GM10847 (cell line): Measurements from ENCODE around the gene SLC35G1.

Experiments
- POLR2A ChIP-seq: IDR thresholded peaks from 2 replicates; pipeline ENCODE4 v1.6.1; 2011; ENCODE audit not compliant: insufficient read length; ENCODE audit errors: extremely low read depth

SLC35G1 gene, protein sequence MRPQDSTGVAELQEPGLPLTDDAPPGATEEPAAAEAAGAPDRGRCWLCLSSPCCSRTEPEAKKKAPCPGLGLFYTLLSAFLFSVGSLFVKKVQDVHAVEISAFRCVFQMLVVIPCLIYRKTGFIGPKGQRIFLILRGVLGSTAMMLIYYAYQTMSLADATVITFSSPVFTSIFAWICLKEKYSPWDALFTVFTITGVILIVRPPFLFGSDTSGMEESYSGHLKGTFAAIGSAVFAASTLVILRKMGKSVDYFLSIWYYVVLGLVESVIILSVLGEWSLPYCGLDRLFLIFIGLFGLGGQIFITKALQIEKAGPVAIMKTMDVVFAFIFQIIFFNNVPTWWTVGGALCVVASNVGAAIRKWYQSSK

DNA sequence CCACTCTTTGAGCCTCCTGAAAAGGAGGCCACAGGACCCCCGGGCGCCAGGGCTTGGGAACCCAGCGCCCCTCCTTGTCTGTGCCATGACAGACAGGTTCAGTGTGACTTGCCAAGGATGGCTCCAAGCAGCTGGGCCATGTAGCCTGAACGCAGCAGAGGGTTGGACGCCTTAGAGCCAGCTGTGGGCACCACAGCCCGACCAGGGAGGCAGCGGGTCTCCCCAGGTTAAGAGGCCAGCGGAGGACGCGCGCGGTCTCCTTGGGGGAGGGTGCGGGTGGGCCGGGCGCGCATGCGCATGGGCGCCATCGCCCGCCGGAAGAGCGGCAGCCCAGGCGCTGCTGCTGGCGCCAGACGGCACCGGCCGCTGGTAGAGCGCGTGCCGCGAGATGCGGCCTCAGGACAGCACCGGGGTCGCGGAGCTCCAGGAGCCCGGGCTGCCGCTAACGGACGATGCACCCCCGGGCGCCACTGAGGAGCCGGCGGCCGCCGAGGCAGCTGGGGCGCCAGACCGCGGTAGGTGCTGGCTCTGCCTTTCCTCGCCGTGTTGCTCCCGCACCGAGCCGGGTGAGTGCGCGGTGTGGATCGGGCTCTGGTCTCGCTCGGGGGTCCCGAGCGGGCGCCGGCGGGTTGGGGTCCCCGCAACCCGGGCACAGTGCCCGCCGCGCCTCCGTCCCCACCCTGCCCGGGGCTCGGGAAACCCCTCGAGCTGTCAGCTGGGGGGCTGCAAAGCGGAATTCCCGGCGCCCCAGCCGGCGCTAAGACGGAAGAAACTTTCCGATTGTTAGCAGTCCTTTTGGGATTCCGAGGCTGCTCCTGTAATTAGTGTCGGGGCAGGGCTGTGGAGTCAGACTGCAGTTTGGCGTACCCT, at the start of gene SLC35G1:
Gene SLC35G1 (plus strand): TSS at position 333 of the 870 bp plus-strand sequence. CDS start 56 bp downstream, at position 389.
- peak; percentile 93 for TF ChIP-seq POLR2A

DNA sequence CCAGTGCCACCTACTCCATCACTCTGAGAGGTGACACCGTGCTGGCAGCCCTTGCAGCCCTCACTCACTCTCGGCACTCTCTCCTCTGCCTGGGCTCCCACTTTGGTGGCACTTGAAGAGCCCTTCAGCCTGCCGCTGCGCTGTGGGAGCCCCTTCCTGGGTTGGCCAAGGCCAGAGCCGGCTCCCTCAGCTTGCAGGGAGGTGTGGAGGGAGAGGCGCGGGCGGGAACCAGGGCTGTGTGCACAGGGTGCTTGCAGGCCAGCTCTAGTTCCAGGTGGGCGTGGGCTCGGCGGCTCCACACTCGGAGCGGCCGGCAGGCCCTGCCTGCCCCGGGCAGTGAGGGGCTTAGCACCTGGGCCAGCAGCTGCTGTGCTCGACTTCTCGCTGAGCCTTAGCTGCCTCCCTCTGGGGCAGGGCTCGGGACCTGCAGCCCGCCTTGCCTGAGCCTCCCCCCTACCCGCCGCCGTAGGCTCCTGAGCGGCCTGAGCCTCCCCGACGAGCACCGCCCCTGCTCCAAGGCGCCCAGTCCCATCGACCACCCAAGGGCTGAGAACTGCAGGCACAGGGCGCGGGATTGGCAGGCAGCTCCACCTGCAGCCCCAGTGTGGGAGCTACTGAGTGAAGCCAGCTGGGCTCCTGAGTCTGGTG, 48.7 kb upstream of the SLC35G1 start:
- no peak for TF ChIP-seq POLR2A

DNA sequence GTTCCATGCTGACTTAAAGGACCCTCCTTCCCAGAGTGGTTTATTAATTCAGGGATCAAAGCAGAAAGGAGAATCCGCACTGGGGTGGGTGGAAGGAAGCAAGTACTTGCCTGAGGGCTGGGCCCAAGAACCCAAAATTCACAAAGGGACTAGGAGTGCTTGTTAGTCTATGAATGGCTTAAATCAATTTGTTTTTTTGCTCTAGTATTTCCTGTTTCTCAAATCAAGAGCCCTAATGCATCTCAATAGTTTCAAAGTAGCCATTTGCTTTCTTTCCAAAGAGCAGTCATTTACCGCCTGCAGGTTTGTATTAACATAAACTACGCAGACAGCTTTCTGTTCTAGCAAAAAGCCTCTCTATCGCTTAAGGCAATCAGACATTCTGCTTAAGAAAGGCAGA, 44.2 kb upstream of the SLC35G1 start:
- TF ChIP-seq POLR2A, result no peak

DNA sequence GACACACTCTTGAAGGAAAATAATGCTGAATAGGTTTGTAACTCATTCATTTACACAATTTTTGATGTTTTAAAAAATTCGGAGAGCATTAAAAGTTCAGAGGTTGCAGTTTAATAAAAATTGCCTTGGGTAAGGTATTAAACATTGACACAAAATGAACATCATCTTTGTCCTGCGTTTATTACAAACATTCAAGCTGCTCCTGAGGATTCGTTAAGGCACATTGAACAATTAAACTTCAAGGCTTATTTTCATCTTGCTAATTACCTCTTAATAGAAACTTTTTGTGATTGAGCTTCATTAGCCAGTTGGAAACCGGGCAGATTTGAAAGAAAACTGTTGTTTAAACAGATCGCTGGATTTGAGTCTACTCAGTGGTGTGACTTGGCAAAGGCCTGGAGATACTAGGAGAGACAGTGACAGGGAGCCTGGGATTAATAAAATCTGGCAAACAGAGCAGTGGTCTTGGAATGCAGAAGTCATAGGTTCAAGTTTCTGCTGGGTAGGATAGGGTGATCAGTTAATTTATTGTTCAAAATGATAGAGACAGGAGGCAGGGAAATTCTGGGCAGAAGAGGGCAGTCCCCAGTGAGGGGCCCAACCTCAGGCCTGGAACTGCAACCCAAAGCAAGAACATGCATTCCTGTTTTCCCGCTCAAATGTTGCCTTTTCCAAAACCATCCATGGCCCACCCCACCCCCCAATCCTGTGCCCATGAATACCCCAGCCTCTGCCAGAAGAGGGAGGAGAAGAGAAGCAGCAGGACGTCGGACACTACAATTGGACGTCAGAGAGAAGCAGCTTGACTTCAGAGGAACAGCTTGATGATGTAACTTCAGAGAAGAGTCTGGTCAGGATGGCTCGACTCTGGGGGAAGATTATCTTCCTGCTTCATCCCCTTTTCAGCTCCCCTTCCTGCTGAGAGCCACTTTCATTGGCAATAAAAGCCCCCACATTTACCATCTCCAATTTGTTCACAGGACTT, 43.5 kb upstream of the SLC35G1 start:
- TF ChIP-seq POLR2A, result no peak

DNA sequence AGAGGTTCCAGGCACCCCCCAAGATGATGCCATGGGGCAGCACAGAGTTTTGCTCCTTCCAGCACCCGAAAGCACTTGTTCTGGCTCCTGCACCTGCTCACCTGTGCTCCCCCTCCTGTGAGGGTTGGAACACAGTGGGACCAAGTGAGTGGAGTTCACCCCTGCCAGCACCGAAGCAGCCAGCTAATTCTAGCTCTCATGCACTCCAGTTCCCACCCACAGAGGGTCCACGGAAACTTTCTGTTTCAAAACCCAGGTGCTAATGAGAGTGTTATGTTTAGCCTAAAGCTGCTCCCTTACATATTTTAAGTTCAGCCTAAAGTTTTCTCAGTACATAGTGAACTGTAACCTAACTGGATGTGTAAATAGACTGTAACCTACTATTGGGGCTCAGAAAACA, 42.6 kb upstream of the SLC35G1 start:
- no peak for TF ChIP-seq POLR2A

DNA sequence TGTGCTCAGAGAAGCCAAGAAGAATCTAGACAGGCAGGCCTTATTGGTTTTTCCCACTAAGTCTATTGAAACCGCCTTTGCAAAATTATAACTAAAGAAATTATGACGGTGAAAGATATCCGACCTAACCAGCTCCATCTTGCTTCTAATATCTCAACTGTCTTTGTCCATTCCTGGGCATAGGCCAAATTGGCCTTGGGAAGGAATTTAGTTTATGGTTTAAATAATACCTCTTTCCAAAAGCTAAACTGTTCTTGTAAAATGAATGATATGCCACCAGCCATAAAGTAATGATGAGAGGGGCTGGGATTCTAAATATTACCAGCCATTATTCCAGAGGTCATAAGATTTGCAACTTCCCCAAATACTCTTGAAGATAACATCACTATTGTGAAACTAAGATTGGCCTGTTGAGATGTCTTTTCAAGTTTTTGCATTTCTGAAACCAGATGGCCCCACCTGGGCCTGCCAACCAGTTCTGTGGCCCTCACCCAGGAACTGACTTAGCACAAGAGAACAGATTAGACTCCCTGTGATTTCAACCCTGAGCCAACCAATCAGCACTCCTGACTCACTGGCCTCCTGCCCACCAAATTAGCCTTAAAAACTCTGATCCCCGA, 41.2 kb upstream of the SLC35G1 start:
- TF ChIP-seq POLR2A, result no peak

DNA sequence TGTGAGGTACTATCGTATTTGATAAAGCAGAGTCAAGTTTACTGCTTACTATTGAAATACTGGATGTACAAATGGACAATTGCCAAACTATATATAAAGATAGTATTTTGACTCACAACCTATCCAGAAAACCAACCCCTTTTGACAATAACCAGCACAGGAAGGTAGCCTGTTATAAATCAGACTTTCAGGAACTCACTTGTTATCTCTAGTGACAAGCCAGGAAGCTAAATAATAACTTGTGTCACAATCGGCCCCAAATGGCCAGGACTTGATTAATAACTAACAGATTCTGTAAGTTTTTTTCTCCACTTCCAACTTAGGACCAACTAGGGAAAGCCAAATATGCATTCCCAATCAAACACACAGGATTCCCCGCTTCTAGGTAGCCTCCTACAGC, 38.8 kb upstream of the SLC35G1 start:
- TF ChIP-seq POLR2A, result no peak

DNA sequence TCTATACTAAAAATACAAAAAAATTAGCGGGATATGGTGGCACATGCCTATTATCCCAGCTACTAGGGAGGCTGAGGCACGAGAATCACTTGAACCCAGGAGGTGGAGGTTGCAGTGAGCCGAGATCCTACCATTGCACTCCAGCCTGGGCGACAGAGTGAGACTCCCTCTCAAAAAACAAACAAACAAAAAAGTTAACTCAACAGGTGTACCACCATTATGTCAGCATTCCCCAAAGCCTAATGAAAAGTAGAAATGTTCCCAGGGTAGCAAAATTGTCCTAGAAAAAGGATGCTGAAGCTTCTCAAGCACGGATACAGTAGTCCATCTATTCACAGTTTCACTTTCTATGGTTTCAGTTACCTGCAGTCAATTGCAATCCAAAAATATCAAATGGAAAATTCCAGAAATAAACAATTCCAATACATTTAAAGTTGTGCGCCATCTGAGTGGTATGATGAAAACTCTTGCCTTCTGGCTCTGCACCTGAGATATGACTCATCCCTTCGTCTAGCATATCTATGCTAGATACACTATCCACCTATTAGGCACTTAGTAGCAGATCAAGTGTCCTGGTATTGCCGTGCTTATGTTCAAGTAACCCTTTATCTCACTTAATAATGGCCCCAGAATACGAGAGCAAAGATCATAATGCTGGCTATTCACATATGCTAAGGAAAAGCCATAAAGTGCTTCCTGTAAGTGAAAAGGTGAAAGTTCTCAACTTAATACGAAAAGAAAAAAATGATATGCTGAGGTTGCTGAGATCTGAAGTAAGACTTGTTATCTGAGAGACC, 37.2 kb upstream of the SLC35G1 start:
- no peak for TF ChIP-seq POLR2A

DNA sequence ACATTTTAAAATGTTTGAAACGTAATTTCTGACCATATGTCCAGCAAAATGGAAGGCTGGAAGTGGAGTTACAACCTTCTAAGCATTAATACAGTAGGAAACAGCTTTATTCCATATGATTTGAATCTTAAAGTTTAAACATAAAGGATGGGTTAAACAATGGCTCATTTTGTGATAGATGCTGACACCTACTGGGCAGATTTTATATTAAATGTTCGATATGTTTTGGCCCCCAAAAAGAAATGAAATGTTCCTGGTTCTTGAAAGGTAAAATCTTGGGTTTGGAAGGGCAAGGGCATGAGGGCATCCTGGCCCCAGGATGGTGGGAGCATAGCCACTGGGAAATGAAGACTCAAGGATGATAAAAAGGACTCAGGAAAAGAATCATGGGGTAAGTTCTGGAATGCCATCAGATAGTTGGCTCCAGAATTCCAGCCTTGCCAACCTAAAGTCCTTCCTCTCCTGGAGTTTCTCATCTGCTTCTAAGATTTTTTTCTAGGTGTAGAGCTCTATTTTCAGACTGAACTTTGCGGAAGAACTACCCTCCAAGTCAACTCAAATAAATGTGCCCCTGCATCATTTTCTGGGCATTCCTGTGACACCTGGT, 34.6 kb upstream of the SLC35G1 start:
- TF ChIP-seq POLR2A, result no peak

DNA sequence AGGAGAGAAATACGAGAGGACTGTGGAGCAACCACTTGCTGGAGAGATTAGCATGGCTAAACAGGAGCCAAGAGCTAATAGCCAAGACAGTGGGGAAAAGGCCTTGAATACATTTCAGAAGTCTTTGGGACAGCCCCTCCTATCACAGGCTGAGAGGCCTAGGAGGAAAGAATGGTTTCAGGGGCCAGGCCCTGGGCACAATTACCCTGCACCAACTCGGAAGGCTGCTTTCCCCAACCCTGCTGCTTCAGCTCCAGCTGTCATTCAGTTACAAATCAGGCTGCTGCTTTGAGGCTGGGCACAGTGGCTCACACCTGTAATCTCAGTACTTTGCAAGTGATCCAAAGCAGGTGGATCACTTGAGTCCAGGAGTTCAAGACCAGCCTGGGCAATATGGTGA, 32.0 kb upstream of the SLC35G1 start:
- TF ChIP-seq POLR2A, result no peak

DNA sequence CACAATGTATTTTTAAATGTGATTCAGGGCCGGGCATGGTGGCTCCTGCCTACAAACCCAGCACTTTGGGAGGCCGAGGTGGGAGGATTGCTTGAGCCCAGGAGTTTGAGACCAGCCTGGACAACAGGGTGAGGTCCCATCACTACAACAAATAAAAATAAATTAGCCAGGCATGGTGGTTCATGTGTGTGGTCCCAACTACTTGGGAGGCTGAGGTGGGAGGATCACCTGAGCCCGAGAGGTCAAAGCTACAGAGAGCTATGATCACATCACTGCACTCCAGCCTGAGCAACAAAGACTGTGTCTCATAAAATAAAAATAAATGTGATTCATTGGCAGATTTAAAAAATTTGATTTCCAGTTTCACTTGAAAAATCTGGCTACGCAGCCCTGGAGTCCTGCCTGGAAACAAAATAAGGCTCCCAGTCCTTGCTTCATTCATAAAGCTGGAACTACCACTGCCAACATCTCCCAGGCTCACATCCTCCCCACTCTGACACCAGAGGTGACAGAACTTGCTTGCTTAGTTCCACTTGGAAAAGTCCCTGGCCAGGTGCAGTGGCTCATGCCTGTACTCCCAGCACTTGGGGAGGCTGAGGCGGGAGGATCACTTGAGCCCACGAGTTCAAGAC, 27.9 kb upstream of the SLC35G1 start:
- TF ChIP-seq POLR2A, result no peak

DNA sequence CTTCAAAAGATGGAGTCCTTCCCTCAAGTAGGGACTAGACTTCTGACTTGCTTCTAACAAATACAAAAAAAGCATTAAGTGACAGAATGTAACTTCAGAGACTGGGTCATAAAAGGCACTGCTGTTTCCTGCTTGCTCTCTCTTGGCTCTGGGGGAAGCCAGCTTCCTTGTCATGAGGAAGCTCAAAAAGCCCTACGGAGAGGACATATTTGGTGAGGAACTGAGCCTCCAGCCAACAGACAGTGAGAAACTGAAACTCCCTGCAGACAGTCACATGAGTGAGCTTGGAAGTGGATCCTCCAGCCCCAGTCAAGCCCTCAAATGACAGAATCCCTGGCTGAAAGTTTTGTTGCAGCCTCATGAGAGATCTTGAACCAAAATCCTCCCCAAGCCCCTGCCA, 26.3 kb upstream of the SLC35G1 start:
- TF ChIP-seq POLR2A, result no peak
